T-helper 2 cell treated with Interferon-gamma antibody and Interleukin-4, amounts not matched to agents 100 ng/mL and 5 ng/mL, for 36 hours (primary cell): ENCODE data around the gene SLC4A2. TPM values are rescaled to one million over a fixed set of nuclear protein-coding genes. Genes with fewer than 3 reads are reported as not detected.

Experiments
- intact Hi-C: fragments of 100-400 bp; cut with micrococcal nuclease; formaldehyde crosslinking; loops from one replicate; pipeline ENCODE4 v1.15.1; 2023
- total RNA-seq: library from RNA; stranded (reverse); gene quantifications from 2 replicates; pipeline ENCODE4 v1.2.3, GENCODE V29; 2022

Gene SLC4A2, protein sequence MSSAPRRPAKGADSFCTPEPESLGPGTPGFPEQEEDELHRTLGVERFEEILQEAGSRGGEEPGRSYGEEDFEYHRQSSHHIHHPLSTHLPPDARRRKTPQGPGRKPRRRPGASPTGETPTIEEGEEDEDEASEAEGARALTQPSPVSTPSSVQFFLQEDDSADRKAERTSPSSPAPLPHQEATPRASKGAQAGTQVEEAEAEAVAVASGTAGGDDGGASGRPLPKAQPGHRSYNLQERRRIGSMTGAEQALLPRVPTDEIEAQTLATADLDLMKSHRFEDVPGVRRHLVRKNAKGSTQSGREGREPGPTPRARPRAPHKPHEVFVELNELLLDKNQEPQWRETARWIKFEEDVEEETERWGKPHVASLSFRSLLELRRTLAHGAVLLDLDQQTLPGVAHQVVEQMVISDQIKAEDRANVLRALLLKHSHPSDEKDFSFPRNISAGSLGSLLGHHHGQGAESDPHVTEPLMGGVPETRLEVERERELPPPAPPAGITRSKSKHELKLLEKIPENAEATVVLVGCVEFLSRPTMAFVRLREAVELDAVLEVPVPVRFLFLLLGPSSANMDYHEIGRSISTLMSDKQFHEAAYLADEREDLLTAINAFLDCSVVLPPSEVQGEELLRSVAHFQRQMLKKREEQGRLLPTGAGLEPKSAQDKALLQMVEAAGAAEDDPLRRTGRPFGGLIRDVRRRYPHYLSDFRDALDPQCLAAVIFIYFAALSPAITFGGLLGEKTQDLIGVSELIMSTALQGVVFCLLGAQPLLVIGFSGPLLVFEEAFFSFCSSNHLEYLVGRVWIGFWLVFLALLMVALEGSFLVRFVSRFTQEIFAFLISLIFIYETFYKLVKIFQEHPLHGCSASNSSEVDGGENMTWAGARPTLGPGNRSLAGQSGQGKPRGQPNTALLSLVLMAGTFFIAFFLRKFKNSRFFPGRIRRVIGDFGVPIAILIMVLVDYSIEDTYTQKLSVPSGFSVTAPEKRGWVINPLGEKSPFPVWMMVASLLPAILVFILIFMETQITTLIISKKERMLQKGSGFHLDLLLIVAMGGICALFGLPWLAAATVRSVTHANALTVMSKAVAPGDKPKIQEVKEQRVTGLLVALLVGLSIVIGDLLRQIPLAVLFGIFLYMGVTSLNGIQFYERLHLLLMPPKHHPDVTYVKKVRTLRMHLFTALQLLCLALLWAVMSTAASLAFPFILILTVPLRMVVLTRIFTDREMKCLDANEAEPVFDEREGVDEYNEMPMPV
- total RNA-seq = 111 and 119 TPM in 2 replicates

DNA sequence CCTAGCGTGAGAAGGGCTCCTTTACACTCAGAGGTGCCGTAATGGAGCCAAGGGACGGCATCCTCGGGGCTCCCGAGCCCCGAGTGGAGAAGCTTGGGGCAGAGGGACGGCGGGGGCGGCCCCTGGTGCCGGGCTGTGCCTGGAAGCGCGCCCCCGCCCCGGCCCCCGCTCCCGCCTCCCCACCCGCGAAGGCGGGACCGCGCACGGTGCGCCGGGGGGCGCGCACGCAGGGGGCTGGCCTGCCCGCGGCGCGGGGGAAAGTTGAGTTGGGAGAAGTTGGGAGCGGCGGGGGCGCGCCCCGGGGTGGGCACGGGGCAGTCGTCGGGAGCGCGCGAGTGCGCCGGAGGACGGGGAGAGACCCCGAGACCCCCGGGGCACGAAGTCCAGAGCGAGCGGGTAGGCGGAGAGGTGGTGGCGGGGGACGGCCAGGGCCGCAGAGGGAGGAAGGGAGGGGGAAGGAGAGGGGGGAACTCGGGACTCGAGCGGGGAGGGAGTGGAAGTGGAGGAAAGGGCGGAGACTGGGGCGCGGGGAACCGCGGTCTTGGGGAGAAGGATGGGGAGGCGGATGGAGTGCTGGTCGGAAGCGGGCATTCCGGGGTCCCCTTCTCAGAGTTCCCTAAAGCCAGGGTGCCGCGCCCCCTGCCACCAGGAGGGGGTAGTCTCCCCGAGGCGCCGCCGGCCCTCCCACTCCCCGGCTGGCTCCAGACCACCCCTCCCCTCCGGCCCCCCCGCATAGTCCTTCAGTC, at the start of gene SLC4A2:
TSS of gene SLC4A2 (plus strand) at position 223 of the 746 bp plus-strand sequence. CDS start 2,399 bp downstream, outside the sequence.
- intact Hi-C loops = loop anchor here (2.0 to 5.0 kb wide), 3 partner anchors 47 to 173 kb away; partner anchors contain the start of gene CHPF2

DNA sequence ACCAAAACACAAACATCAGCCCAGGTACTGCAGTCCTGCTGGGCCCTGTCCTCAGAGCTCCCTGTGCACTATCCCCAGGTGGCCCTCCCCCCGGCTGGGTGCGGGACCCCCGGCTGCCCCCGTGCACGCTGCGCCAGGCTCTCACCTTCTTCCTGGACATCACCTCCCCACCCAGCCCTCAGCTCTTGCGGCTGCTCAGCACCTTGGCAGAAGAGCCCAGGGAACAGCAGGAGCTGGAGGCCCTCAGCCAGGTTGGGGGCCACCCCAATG, 49.4 kb upstream of the SLC4A2 start:
- intact Hi-C loops = loop anchor here (5.0 kb wide), 3 partner anchors 33 to 332 kb away; partner anchors contain the start of genes CDK5, KCNH2, NUB1 and SLC4A2

DNA sequence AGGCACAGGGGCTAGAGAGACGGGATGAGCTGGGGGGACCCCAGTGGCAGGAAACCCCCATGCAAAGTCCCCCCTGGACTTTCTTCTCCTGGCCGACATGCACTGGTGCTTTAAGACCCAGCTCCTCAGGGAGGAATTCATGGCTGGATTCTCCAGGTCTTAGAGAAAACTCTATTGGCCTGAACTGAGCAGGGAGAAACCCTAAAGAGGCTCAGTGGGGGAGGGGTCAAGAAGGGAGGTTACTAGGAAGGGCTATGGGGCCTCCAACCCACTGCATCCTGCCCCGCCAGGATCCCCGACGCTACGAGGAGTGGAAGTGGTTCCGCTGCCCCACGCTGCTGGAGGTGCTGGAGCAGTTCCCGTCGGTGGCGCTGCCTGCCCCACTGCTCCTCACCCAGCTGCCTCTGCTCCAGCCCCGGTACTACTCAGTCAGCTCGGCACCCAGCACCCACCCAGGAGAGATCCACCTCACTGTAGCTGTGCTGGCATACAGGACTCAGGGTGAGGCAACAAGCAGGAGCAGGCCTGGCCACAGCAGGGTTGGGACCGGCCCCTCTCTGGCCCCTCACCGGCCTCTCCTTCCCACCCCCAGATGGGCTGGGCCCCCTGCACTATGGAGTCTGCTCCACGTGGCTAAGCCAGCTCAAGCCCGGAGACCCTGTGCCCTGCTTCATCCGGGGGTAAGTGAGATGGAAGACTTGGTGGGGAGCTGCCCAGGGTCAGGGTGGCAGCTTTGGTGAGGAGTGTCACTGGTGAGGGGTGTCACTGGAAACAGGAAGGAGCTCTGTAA, 48.9 kb upstream of the SLC4A2 start:
- intact Hi-C loops = loop anchor here (5.0 kb wide), 3 partner anchors 33 to 332 kb away; partner anchors contain the start of genes CDK5, KCNH2, NUB1 and SLC4A2

DNA sequence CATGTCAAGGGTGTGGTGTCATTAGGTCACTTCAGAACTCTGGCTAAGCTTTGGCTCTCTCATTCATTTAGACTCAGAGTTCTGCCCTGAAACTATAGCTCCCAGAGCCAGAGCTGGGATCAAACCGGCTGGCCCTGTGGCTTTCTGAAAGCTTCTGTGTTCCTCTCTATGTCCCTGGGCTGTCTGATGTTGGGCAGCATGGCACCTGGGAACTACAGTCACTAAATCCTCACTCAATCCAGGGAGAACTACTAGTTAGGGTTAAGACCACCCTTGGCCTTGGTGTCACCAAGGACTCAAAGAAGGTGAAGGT, 48.3 kb upstream of the SLC4A2 start:
- intact Hi-C loops = loop anchor here (5.0 kb wide), 3 partner anchors 34 to 331 kb away; partner anchors contain the start of genes CDK5, KCNH2, NUB1 and SLC4A2

DNA sequence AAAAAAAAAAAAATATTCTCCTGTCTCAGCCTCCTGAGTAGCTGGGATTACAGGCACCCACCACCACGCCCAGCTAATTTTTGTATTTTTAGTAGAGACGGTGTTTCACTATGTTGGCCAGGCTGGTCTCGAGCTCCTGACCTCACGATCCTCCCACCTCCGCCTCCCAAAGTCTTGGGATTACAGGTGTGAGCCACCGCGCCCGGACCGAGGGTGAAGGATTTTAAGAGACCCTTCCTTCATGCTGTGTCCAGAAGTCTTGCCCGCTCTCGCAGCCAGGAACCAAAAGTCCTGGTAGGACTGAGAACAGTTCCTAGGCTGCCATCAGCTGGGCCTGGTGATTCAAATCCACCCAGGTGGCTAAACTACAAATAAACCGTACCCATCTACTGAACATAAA, 47.8 kb upstream of the SLC4A2 start:
- intact Hi-C loops = loop anchor here (5.0 kb wide), 3 partner anchors 34 to 331 kb away; partner anchors contain the start of genes CDK5, KCNH2, NUB1 and SLC4A2

DNA sequence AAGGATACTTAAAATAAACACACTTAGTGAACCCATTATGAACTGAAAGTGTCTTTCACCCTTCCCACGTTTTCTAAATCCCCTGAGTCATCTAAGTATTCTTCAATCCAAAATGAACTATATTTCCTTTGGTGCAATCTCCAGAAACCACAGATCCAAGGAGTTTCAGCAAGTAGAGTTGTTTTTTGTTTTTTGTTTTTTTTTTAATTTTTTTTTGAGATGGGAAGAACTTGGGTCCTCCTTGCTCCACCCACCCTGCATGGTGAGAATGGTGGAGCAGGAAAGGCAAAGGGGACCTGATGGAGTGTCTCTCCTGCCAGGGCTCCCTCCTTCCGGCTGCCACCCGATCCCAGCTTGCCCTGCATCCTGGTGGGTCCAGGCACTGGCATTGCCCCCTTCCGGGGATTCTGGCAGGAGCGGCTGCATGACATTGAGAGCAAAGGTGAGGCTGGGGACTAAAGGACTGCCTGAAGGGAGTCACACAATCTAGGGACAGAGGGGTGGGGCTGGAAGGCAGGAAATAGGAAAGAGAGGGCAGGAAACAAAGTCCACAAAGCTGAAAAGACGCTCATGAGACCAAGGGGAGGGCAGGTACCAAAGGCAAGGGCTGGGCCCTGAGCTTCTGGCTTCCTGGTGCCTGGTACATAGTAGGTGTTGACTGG, 47.2 kb upstream of the SLC4A2 start:
- intact Hi-C loops = loop anchor here (5.0 kb wide), 3 partner anchors 35 to 330 kb away; partner anchors contain the start of genes CDK5, KCNH2, NUB1 and SLC4A2

DNA sequence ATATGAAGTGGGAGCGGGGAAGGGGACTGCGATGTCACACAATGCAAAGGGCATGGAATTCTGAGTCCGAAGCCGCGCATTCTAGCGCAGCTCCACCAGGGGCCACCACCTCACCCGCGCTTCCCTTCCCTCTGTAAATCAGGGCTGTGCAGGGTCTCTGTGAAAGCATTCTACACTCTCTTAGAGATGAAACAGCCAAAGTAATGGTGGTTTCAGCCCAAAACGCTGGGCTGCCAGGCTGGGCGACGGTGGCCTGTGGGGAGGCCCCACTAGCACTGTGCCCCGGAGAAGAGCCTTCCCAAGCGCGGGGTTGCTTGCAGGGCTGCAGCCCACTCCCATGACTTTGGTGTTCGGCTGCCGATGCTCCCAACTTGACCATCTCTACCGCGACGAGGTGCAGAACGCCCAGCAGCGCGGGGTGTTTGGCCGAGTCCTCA, 46.5 kb upstream of the SLC4A2 start:
- intact Hi-C loops = loop anchor here (1.0 to 5.0 kb wide), 4 partner anchors 15 to 329 kb away; partner anchors contain the start of genes ABCB8, CDK5, KCNH2 and NUB1

DNA sequence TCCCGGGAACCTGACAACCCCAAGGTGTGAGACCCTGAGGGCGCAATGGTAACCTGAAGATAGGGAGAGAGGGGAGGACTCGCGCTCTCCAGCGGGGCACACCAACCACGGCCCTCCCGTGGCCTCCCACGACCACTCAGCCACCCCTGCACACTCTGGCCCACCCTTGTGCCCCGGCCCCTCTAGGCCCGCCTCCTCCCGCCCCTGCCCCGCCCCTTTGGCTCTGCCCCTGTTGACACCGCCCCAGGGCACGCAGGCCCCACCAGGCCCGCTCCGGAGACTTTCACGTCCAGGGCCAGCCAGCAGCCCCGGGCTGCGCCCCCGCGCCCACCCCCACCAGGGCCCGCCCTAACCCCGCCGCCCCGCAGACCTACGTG, 46.0 kb upstream of the SLC4A2 start:
- intact Hi-C loops = loop anchor here (1.0 to 5.0 kb wide), 4 partner anchors 15 to 329 kb away; partner anchors contain the start of genes ABCB8, CDK5, KCNH2 and NUB1

DNA sequence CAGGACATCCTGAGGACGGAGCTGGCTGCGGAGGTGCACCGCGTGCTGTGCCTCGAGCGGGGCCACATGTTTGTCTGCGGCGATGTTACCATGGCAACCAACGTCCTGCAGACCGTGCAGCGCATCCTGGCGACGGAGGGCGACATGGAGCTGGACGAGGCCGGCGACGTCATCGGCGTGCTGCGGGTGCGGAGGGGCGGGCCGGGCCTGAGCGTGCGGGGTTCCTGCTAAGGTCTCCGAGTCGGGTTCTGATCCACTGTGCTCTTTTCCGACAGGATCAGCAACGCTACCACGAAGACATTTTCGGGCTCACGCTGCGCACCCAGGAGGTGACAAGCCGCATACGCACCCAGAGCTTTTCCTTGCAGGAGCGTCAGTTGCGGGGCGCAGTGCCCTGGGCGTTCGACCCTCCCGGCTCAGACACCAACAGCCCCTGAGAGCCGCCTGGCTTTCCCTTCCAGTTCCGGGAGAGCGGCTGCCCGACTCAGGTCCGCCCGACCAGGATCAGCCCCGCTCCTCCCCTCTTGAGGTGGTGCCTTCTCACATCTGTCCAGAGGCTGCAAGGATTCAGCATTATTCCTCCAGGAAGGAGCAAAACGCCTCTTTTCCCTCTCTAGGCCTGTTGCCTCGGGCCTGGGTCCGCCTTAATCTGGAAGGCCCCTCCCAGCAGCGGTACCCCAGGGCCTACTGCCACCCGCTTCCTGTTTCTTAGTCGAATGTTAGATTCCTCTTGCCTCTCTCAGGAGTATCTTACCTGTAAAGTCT, 45.5 kb upstream of the SLC4A2 start:
- intact Hi-C loops = loop anchor here (1.0 to 5.0 kb wide), 4 partner anchors 14 to 328 kb away; partner anchors contain the start of genes ABCB8, CDK5, KCNH2 and NUB1

DNA sequence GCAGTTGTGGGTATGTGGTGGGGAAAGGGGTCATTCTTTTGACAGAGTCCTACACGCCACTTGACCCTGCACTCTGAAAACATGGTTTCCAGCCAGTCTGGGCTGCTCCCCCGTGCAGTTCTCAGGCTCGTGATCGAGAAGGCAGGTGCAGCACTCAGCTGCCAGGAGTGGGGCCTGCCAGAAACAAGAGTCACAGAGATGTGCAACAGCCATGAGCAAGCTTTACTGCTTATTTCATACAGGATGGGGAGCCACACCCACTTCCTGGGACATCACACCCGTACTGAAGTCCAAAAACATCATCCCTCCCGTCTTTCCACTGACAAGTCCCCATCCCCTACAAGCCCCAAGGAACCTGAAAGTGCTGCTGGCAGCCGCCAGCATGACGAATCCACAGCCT, 44.4 kb upstream of the SLC4A2 start:
- intact Hi-C loops = loop anchor here (5.0 kb wide), 3 partner anchors 38 to 327 kb away; partner anchors contain the start of genes CDK5, KCNH2, NUB1 and SLC4A2

DNA sequence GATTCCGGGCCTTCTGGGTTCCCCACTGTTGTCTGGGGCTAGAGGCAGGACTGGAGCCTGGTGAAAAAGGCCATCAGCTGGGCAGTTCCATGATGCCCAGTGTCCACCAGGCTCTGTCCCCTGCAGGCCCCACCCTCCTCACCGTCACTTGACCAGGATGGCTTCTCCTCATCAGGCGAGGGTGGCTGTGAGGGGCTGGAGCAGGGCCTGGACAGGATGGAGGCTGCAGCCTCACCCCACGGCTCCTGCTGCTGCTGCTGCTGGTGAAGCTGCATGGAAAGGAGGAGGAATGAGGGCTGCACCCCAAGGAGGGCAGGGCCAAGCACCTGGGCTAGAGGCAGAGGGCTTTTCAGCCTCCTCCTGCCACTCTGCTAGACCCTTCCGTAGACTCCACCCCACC, 43.4 kb upstream of the SLC4A2 start:
- intact Hi-C loops = no loop called here

DNA sequence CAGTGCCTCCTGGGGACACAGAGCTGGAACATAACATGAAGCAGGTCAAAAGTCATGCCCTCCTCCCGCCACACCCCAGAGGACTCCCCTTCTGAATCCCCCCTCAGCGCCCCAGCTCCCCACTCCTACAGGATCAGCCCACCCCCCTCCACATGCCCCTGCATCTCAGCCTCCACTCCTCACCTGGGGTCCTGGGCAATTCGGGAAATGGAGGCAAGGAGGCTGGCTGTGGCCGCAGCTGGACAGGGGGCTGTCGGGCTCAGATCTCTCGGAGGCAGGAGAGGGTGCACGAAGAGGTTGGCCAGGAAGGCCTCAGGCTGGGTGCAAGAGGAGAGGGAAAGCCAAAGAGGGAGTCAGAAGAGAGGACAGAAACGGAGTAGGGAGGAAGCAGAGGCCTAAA, 42.9 kb upstream of the SLC4A2 start:
- intact Hi-C loops = no loop called here

DNA sequence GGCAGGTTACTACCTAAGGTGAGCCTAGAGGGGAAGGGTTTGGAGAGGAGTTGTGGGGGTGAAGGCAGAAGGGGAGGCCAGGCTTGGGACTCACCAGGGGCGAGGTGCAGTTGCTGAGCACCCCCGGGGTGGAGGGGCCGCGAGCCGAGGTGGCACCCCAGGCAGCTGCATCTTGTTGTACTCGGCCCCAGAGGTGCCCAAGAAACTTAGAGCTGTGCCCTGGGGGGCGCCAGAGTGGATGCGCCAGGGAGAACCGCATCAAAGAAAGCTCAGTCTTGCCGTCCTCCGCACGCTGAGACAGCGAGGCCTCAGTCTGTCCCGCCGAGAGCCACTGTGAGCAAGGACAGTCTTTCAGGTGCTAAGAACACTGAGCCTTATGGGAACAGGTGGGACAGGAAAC, 42.4 kb upstream of the SLC4A2 start:
- intact Hi-C loops = no loop called here

DNA sequence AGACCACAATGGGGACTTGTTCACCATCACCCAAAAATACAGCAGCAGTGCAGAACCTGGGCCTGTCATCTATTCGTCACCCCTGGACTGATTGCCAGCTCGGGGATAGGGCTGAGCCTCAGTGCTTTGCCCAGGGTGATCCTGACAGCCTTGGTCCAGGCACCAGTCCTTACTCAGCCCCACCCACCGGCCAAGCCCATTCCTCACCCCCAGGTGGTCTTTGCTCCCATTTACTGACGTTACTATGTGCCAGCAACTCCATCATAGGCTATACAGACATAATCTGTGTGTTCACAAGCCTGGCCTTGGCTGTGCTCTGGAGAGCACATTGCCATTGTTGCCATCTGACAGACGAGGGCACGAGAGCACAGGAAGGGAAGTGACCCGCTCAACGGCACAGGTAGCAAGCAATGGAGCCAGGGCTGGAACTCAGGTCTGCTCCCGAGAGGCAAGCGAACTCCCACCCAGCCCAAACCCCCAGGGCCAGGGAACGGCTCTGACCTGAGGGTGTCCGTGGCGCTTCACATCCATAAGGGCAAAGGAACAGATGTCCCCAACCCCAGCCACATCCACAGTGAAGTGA, 41.9 kb upstream of the SLC4A2 start:
- intact Hi-C loops = no loop called here

DNA sequence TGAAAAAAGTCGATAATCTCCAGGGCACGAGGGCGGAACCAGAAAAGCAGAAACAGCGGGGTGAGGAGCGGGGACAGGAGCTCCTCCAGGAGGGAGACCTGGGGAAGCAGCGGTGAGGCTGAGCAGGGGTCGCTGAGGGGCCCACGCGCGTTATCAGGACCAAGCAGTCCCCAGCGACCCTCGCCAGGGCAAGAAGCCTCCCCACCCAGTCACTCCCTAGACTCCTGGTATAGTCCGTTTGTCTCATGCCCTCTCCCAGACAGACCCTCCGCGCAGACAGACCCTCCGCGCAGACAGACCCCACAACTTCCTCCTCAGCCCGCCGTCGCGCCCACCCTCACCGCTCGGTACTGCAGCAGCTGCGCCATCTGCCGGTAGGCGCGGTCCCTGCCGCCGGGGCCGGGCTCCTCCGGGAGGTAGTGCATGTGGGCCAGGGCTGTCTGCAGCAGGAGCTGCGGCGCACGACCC, 41.4 kb upstream of the SLC4A2 start:
- intact Hi-C loops = loop anchor here (1.0 kb wide), 1 partner anchor 55 kb away; no protein-coding TSS in a partner anchor

DNA sequence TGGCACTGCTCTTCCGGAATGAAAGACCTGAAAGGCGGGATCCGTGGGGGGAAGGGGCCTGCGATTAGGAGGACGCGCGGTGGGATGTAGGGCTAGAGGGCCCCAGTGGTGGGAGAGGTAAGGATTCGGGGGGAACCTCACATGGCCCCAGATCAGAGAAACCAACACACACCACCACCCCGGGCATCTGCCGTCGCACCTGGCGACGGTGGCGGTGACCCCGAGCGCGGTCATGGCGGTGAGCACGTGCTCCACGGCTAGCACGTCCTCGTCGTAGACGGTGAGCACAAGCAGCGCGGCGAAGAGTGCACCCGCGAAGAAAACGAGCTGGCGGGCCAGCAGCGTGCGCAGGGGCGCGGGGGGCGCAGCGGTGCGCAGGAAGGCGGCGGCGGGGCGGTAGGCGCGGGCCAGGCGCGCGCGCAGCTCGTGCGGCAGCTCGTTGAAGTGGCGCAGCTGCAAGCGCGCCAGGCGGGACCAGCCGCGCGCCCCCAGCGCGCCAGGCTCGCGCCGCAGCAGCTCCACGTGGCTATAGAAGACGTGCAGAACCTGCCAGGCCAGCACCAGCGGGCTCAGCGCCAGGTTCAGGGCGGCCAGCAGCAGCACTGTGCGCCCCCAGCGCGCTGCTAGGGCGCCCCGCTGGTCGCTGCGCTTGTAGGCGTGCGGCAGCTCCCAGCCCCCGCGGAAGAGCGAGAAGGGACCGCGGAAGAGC, 40.8 kb upstream of the SLC4A2 start:
- intact Hi-C loops = loop anchor here (1.0 kb wide), 1 partner anchor 55 kb away; no protein-coding TSS in a partner anchor

DNA sequence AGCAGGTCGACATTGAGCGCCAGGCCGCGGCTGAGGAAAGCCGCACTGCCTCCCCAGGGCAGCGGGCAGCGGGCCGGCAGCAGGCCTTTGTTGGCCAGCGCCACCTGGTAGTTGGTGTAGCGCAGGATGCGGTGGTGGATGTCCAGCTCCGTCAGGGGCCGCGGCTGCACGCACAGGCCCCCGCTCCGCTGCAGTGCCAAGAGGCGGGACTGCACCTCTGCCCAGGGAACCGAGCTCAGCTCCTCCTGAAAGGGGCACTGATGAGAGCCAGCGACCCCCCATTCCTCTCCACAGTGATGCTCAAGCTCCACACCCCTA, 40.3 kb upstream of the SLC4A2 start:
- intact Hi-C loops = no loop called here
